GM21447 (cell line): ENCODE data around the gene OLFM1.

Experiments
- ATAC-seq: cut with Tn5 transposase; IDR thresholded peaks from one replicate; pipeline ENCODE4 v1.9.1; 2021; ENCODE audit not compliant: unreplicated experiment

OLFM1 gene

GRCh38 chr9:135130207-135130976, 42.9 kb downstream of the OLFM1 start:
- no peak for ATAC-seq

GRCh38 chr9:135131488-135131887, 44.0 kb downstream of the OLFM1 start:
- no peak for ATAC-seq

- no peak for ATAC-seq
These were observed 44.5 kb downstream of the OLFM1 start for GRCh38 chr9:135132008-135132407.

GRCh38 chr9:135134268-135135022, 47.0 kb downstream of the OLFM1 start:
- no peak for ATAC-seq

- ATAC-seq, result no peak
These were observed 47.9 kb downstream of the OLFM1 start for GRCh38 chr9:135135171-135135928.

GRCh38 chr9:135135929-135136315, 48.5 kb downstream of the OLFM1 start:
- ATAC-seq, result no peak

GRCh38 chr9:135136481-135136880, 49.0 kb downstream of the OLFM1 start:
- ATAC-seq, result no peak

- no peak for ATAC-seq
These were observed 49.7 kb downstream of the OLFM1 start for GRCh38 chr9:135136991-135137832.

GRCh38 chr9:135138078-135138855, 50.8 kb downstream of the OLFM1 start:
- ATAC-seq, result no peak

- ATAC-seq, result no peak
These were observed 52.0 kb downstream of the OLFM1 start for GRCh38 chr9:135139366-135139959.

GRCh38 chr9:135141183-135141774, 53.8 kb downstream of the OLFM1 start:
- ATAC-seq, result no peak

GRCh38 chr9:135144581-135145170, 57.2 kb downstream of the OLFM1 start:
- ATAC-seq, result no peak

GRCh38 chr9:135145312-135145711, 57.8 kb downstream of the OLFM1 start:
- ATAC-seq, result no peak

GRCh38 chr9:135146241-135146640, 58.8 kb downstream of the OLFM1 start:
- no peak for ATAC-seq

GRCh38 chr9:135146766-135147473, 59.5 kb downstream of the OLFM1 start:
- no peak for ATAC-seq

- ATAC-seq, result no peak
These were observed 60.0 kb downstream of the OLFM1 start for GRCh38 chr9:135147474-135147805.

GRCh38 chr9:135147938-135148337, 60.5 kb downstream of the OLFM1 start:
- no peak for ATAC-seq

- no peak for ATAC-seq
These were observed 60.9 kb downstream of the OLFM1 start for GRCh38 chr9:135148386-135148785.
